NAMALWA (cell line): ENCODE data around the gene TMEM89.

ENCODE experiments used
- DNase-seq: peaks from one replicate; pipeline ENCODE4 v3.0.0-alpha.2; 2015; ENCODE audit warnings: low spot score

The TMEM89 gene

GRCh38 chr3:48585411-48585810 is 36.2 kb downstream of the TMEM89 start:
- no peak for DNase-seq

- DNase-seq = no peak
These were observed 36.7 kb downstream of the TMEM89 start for GRCh38 chr3:48584836-48585235.

GRCh38 chr3:48581621-48582481 is 39.7 kb downstream of the TMEM89 start:
- DNase-seq = no peak

GRCh38 chr3:48576647-48577046 is 44.9 kb downstream of the TMEM89 start:
- DNase-seq = no peak

GRCh38 chr3:48575366-48575765 is 46.2 kb downstream of the TMEM89 start:
- no peak for DNase-seq

- no peak for DNase-seq
These were observed 47.5 kb downstream of the TMEM89 start for GRCh38 chr3:48573973-48574585.

- DNase-seq = no peak
These were observed 49.1 kb downstream of the TMEM89 start for GRCh38 chr3:48572517-48572916.

- DNase-seq = no peak
These were observed 49.6 kb downstream of the TMEM89 start for GRCh38 chr3:48571938-48572337.
